ENCODE measurements around the gene KCNH3. TPM values are rescaled to one million over a fixed set of nuclear protein-coding genes. Genes with fewer than 3 reads are reported as not detected.

The KCNH3 gene
- total RNA-seq, 1 experiment from 2014 or later = 0.59 TPM

DNA sequence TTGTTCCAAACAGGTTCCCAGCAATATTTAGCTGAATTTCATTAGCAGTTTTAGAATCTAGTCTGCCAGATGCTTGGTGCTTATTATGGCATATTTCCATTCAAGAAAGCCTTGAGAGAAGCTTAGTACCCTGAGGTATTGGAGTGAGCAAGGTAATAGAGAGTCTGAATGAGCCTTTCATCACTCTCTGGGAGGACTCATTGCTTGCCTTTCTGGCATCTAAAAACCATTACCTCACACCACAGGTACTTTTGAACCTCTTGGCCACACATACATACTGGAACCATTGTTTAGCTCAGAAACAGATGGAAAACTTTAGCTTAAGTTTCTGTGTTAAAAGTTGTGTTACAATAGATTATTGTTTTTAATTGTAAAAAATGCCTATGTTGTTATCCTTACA, 27.4 kb upstream of the KCNH3 start:
- intact Hi-C loops (cut with micrococcal nuclease; ENCODE audit: unreplicated experiment) = no loop called here
- H3K4me1 Mint-ChIP-seq (ENCODE audit: low read depth, unreplicated experiment) = peaks cover 31% of the 10 kb centered on the region
- TF ChIP-seq, protein P1, sequence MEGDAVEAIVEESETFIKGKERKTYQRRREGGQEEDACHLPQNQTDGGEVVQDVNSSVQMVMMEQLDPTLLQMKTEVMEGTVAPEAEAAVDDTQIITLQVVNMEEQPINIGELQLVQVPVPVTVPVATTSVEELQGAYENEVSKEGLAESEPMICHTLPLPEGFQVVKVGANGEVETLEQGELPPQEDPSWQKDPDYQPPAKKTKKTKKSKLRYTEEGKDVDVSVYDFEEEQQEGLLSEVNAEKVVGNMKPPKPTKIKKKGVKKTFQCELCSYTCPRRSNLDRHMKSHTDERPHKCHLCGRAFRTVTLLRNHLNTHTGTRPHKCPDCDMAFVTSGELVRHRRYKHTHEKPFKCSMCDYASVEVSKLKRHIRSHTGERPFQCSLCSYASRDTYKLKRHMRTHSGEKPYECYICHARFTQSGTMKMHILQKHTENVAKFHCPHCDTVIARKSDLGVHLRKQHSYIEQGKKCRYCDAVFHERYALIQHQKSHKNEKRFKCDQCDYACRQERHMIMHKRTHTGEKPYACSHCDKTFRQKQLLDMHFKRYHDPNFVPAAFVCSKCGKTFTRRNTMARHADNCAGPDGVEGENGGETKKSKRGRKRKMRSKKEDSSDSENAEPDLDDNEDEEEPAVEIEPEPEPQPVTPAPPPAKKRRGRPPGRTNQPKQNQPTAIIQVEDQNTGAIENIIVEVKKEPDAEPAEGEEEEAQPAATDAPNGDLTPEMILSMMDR (IDR thresholded peaks at IDR 0.05; ENCODE audit: unreplicated experiment) = no peak
- BruUV-seq (replicated peaks) = no TSS peak
- H3K27ac Mint-ChIP-seq (ENCODE audit: unreplicated experiment) = no peak overlapping the region
- peaks cover 8% of the 10 kb centered on the region for H3K36me3 Mint-ChIP-seq (ENCODE audit: insufficient read depth, unreplicated experiment)
- CTCF ChIA-PET = interaction anchor here (0.6 to 3.9 kb wide), 8 partner anchors 8 to 232 kb away, joined by 3 to 18 read pairs (median 6); partner anchors contain the start of gene SPATS2
- no peak overlapping the region for H3K4me3 Mint-ChIP-seq (ENCODE audit: low read depth, unreplicated experiment)
- DNase-seq = no peak
- H3K9me3 Mint-ChIP-seq (ENCODE audit: low read depth, unreplicated experiment) = no peaks in the 10 kb centered on the region
- no peaks in the 10 kb centered on the region for H3K27me3 Mint-ChIP-seq (ENCODE audit: unreplicated experiment)

DNA sequence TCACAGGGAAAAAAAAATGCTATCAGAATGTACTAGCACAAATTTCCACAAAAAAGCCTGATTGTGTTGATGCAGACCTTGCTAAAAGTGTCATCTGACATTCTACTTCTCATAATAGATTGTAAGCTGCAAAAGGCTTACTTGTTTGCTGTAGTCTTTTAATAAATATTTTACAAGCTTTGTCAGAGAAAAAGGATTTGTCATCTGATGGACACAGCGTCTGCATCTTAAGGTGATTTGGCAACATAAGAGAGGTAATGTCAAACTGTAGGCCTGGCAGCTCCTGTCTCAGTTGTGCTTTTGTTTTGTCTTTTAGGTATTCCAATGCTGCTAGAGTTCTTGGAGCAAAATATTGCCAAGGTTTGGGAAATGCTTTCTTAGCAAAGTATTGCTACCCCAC, 26.3 kb upstream of the KCNH3 start:
- BruUV-seq (replicated peaks) = no TSS peak
- DNase-seq = no peak
- intact Hi-C loops (cut with micrococcal nuclease; ENCODE audit: unreplicated experiment) = no loop called here
- Mint-ChIP-seq H3K4me1 (ENCODE audit: low read depth, unreplicated experiment) (peaks cover 29% of the 10 kb centered on the region), H3K27me3 (ENCODE audit: unreplicated experiment) (no peaks in the 10 kb centered on the region), H3K9me3 (ENCODE audit: low read depth, unreplicated experiment) (no peaks in the 10 kb centered on the region), H3K4me3 (ENCODE audit: low read depth, unreplicated experiment) (no peak overlapping the region), H3K27ac (ENCODE audit: unreplicated experiment) (no peak overlapping the region), H3K36me3 (ENCODE audit: insufficient read depth, unreplicated experiment) (peaks cover 8% of the 10 kb centered on the region)
- CTCF ChIA-PET = interaction anchor here (2.0 to 3.9 kb wide), 3 partner anchors 154 to 181 kb away, joined by 7 to 18 read pairs (median 13); no protein-coding TSS in a partner anchor
- TF ChIP-seq, protein P1 (IDR thresholded peaks at IDR 0.05; ENCODE audit: unreplicated experiment) = no peak

DNA sequence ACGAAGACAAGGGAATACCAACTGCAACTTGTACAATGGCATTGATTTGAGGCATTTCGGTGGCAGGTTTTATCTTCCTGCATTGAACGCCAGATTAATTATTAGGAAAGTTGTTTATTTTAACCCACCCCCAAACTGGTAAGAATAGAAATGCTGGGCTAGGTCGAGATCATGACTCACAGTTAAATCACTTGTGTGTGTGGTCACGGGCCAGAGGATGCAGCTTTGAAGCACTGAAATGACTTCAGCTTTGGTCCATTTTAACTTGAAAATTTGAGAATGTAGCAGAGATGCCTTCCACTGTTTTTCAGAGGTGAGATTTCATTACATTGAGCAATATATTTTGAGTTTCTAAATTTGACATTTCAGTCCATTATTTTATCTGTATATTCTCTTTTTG, 23.6 kb upstream of the KCNH3 start:
- H3K36me3 Mint-ChIP-seq (ENCODE audit: insufficient read depth, unreplicated experiment) = peaks cover 14% of the 10 kb centered on the region
- TF ChIP-seq, protein P1 (IDR thresholded peaks at IDR 0.05; ENCODE audit: unreplicated experiment) = no peak
- CTCF ChIA-PET = interaction anchor here (1.3 to 2.3 kb wide), 2 partner anchors 157 to 218 kb away, joined by 3 to 67 read pairs; no protein-coding TSS in a partner anchor
- no peaks in the 10 kb centered on the region for H3K27me3 Mint-ChIP-seq (ENCODE audit: unreplicated experiment)
- DNase-seq = peak; percentile 42
- no peak overlapping the region for H3K27ac Mint-ChIP-seq (ENCODE audit: unreplicated experiment)
- peak overlapping the region; percentile 41 for H3K4me3 Mint-ChIP-seq (ENCODE audit: low read depth, unreplicated experiment)
- no peaks in the 10 kb centered on the region for H3K9me3 Mint-ChIP-seq (ENCODE audit: low read depth, unreplicated experiment)
- no TSS peak for BruUV-seq (replicated peaks)
- H3K4me1 Mint-ChIP-seq (ENCODE audit: low read depth, unreplicated experiment) = peaks cover 21% of the 10 kb centered on the region
- intact Hi-C loops (cut with micrococcal nuclease; ENCODE audit: unreplicated experiment) = no loop called here

DNA sequence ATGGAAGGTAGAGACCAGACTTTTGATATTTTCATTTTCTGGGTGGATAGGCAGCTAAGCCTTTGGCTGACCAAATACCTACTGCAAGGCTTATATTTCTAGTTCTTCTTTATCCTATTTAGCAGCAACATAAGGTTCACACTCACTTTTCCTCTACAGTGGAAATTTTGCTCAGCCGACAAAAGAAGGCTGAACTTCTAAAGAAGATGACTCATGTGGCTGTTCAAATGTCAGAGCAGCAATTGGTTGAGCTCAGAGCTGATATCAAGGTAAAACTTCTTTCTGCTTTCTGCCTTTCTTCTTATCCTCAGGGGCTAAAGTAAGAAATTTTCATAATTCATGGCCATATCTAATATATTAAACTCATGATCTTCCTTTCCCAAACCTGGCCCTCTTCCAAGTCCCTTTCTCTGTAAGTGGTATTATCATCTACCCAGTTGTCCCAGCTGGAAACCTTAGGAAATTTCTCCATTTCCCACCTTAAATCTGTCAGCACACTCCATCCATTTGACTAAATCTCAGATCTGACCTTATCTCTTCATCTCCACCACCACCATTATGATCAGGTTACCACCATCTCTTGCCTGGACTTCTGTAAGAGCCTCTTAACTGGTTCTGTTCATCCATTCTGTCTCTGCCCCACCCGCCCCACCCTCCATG, 19.8 kb upstream of the KCNH3 start:
- peaks cover 7% of the 10 kb centered on the region for H3K4me1 Mint-ChIP-seq (ENCODE audit: low read depth, unreplicated experiment)
- H3K27me3 Mint-ChIP-seq (ENCODE audit: unreplicated experiment) = no peaks in the 10 kb centered on the region
- TF ChIP-seq, protein P1 (IDR thresholded peaks at IDR 0.05; ENCODE audit: unreplicated experiment) = no peak
- no peak overlapping the region for H3K27ac Mint-ChIP-seq (ENCODE audit: unreplicated experiment)
- DNase-seq = no peak
- peaks cover 19% of the 10 kb centered on the region for H3K36me3 Mint-ChIP-seq (ENCODE audit: insufficient read depth, unreplicated experiment)
- H3K9me3 Mint-ChIP-seq (ENCODE audit: low read depth, unreplicated experiment) = no peaks in the 10 kb centered on the region
- no TSS peak for BruUV-seq (replicated peaks)
- CTCF ChIA-PET = no interaction called here
- no peak overlapping the region for H3K4me3 Mint-ChIP-seq (ENCODE audit: low read depth, unreplicated experiment)
- intact Hi-C loops (cut with micrococcal nuclease; ENCODE audit: unreplicated experiment) = no loop called here

All from Calu3 (cell line).